ENCODE measurements around the gene OR6K3.
"Not testable (repeated sequence)": the region's sequence is repeated elsewhere in the genome, so short reads cannot be mapped to it uniquely, and the experiment has no call there.

OR6K3 gene

GRCh38 chr1:158720620-158721019 lies at the start of gene OR6K3:
OR6K3 (minus strand) TSS chr1:158720720; CDS start chr1:158718115, 2,605 bp downstream.
- DNase-seq, result no peak

DNA sequence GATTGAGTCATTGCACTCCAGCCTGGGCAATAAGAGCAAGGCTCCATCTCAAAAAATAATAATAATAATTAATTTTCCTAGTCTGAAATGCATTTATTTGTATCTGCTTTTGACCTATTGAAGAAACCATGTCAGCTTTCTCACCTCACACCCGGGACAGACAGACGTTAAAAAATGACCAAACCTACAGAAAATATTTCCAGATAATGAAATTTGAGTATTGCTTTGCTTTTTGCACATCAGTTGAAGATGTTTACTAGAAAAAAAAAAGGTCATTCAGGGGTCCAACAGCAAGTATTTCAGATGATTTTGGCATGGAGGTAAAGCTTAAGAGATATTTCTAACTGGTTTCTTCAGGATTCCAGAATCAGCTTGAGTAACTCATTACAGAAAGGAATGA lies 33.9 kb upstream of the OR6K3 start, which contains the start of gene OR6K6:
Gene OR6K6, plus strand, starts transcription at position 301 of the 400 bp plus-strand sequence. CDS start 168 bp downstream, outside the sequence.
- no peak for DNase-seq

- no peak for DNase-seq
These were observed 31.7 kb upstream of the OR6K3 start for GRCh38 chr1:158752155-158752712.

DNA sequence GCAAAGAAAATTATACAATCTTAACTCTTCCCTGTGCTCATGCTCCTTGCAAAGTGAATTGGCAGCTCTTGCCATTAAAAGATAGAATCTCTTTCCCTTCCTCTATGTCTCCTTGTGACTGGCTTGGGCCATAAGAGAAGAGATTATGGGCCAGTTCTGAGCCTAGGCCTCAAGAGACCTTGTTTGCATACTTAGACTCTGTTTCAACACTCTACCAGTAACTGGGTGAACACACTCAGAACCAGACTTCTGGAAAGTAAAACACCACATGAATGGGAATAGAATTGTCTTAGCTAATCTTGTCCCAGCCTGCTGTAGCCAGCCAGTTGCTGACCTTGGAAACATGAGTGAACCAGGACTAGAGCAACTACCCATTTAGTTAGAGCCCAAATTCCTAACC lies 15.3 kb upstream of the OR6K3 start:
- DNase-seq, result no peak

DNA sequence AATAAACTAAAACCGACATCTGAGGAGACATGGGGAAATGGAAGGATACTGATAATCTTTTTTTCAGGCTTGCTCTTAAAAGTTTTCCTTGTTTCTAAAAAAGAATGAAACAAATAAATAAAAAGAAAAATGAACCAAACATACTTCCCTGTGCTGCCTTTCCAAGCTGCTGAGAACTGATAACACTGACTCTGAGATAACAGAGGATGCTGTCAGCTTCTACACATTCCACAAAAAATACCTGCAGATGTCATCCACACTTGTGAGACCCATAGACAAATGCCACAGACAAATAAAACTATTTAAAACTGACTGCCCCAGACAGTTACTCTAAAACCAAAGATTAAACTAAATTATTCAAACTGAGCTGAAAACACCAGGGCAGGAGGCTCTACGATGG lies 12.0 kb upstream of the OR6K3 start:
- DNase-seq, result no peak

GRCh38 chr1:158731707-158732106 lies 11.2 kb upstream of the OR6K3 start:
- DNase-seq, result no peak

- DNase-seq, result no peak
These were observed 9.9 kb upstream of the OR6K3 start for GRCh38 chr1:158730453-158730852.

GRCh38 chr1:158728510-158729225 lies 8.1 kb upstream of the OR6K3 start:
- no peak for DNase-seq

DNA sequence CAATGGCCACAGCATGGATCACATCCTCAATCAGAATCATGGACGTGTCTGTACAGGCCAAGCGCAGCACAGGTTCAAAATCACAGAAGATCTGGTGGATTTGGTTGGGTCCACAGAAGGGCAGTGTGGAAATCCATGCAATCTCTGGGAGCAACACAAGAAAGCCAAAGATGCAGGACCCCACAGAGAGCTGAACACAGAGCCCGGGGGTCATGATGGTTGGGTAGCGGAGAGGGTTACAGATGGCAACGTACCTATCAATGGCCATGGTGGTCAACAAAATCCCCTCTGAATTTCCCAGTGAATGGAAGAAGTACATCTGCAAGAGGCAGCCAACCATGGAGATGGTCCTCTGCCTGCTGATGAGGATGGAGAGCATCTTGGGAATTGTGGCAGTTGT lies 3.9 kb upstream of the OR6K3 start:
- DNase-seq, result no peak

GRCh38 chr1:158719664-158720063 lies 856 bp downstream of the OR6K3 start:
- DNase-seq, result no peak

DNA sequence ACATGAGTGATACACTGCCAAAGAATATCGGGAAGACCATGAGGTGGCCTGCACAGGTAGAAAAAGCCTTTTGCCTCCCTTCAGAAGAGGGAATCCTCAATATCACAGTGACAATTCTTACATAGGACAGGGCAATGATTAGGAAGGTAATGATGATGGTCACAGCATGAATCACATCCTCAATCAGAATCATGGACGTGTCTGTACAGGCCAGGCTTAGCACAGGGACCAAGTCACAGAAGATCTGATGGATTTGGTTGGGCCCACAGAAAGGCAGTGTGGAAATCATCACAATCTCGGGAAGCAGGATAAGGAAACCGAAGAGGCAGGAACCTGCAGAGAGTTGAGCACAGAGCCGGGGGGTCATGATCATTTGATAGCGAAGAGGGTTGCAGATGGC lies 3.2 kb downstream of the OR6K3 start:
- no peak for DNase-seq

DNA sequence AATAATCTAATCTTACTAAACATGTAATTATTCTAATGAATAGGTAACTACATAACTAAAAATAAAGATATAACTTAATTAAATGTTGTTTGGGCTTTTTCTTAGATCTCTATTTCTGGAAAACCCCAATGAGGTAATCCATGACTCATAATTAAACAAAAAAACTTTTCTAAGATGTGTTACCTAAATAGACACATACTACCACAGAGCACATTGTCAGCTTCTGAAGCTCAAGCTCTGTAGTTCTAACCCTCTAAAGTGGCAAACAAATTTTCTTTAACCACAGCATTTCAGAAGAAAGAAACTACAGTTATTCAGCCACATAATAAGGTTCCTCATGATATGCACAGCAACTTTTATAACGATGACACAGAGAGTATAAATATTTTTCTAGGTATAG lies 4.2 kb downstream of the OR6K3 start:
- no peak for DNase-seq

DNA sequence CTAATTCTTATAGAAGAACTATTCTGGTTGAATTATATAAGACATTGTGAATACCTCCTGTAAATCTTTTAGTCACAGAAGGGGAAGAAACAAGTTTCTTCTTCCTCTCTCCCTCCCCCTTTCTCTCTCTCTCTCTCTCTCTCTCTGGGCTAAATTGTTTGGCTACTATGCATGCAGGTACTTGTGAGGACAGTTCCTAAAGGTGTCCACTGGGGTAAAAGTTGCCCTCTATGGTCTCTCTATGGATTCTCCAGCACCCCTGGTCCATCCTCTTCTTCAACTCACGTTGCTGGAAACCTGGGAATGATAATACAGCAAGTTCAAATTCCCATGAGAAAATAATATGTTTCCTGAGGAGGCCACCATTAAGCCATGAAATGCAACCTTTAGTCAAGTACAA lies 5.8 kb downstream of the OR6K3 start:
- DNase-seq, result no peak

DNA sequence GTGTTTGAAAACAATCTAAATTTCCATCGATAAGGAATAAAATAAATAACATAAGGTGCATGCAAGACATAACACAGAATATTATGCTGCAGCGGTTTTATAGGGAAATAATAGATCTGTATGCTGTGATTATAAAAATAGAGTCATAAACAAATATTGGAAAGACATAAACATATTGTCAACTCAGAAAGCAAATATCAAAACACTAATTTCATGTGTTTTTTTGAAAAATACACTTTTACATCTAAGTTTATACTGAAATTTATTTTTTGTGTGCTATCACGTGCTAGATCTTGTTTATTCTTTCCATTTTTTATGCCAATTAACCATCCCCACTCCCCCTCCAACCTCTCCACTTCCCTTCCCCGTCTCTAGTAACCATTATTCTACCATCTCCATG lies 9.4 kb downstream of the OR6K3 start:
- no peak for DNase-seq

GRCh38 chr1:158706096-158706495 lies 14.4 kb downstream of the OR6K3 start:
- DNase-seq, result no peak

DNA sequence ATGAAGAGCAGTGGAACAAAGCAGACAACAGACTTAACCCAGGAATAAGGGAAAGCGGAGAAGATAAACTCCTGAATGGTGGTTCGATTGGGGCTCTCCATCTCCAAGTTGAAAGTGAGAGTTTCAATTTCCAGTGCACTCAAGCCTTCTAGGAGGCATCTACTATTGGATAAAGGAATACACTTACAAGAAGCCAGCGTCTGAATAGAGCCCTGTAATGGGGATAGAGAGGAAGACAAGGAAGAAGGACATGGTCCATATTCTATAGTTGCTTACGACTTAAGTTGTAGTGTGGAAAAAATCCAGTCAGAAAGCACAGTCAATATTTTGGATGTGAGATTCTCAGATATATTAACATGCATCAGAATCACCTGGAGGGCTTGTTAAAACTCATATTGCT lies 20.0 kb downstream of the OR6K3 start, which contains the start of gene OR6K2:
Gene OR6K2, minus strand, starts transcription at position 101 of the 400 bp plus-strand sequence. Its CDS starts 0 bp downstream, at position 101.
- DNase-seq, result no peak

- DNase-seq, result no peak
These were observed 25.9 kb downstream of the OR6K3 start for GRCh38 chr1:158694596-158694995.

- DNase-seq, result no peak
These were observed 28.2 kb downstream of the OR6K3 start for GRCh38 chr1:158692356-158692755.

DNA sequence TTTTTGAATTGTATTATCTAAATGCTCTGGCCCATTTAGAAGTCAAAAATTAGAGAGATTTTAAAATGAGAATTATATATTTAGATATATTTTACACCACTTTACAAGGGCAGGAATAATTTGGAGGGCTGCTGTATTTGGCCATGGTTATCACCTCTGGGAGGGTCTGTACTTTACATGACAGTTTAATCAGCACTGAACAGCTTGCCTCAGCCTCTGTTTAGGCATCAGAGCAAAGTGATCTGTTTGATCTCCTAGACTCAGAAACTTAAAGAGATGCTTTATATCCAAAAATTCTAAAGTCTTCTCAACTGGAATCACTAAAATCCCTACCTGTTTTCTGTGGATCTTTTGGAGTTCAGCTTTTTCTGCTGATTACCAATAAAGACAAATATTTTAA lies 28.6 kb downstream of the OR6K3 start:
- no peak for DNase-seq

GRCh38 chr1:158691149-158691548 lies 29.4 kb downstream of the OR6K3 start:
- not testable (repeated sequence) for DNase-seq

DNA sequence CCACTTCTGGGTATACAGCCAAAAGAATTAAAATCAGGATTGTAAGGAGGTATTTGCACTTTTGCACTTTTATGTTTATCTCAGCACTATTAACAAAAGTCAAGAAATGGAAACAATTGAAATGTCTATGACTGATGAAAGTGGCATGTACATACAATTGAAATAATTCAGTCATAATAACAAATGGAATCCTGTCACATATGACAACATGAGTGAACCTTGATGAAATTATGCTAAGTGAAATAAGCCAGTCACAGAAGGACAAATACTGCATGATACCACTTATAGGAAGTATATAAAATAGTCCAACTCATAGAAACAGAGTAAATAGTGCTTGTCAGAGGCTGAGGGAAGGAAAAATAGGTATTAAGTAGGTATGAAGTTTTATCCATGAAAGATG lies 30.6 kb downstream of the OR6K3 start:
- DNase-seq, result no peak

- DNase-seq, result no peak
These were observed 31.4 kb downstream of the OR6K3 start for GRCh38 chr1:158689110-158689509.

DNA sequence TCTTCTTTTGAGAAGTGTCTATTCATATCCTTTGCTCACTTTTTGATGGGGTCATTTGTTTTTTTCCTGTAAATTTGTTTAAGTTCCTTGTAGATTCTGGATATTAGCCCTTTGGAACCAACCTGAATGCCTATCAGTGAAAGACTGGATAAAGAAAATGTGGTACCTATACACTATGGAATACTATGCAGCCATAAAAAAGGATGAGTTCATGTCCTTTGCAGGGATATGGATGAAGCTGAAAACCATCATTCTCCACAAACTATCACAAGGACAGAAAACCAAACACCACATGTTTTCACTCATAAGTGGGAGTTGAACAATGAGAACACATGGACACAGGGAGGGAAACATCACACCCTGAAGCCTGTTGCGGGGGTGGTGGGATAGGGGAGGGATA lies 32.2 kb downstream of the OR6K3 start:
- not testable (repeated sequence) for DNase-seq

DNA sequence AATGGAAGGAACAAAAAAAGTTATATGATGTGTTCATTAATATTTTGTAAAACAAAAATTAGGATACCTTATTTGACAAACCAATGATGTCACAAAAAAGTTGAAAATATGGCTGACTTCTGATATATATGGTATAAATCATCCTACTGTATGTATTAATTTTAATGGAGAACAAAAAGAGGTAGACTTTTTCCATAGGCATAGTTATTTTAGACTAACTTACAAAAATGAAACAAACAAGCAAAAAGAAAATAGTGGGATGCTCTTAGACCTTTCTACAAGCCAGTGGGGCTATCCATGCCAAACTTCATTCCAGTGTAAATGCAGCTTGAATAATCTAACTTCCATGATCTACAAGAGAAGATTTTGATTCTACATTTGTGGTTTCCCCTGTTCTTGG lies 33.5 kb downstream of the OR6K3 start:
- no peak for DNase-seq

Data from NK-92 treated with Interleukin-12 subunit alpha and Interleukin-12 subunit beta, amount 100 ng/mL, for 24 hours (cell line).